ENCODE results near the gene MYOM3.

Gene MYOM3

DNA sequence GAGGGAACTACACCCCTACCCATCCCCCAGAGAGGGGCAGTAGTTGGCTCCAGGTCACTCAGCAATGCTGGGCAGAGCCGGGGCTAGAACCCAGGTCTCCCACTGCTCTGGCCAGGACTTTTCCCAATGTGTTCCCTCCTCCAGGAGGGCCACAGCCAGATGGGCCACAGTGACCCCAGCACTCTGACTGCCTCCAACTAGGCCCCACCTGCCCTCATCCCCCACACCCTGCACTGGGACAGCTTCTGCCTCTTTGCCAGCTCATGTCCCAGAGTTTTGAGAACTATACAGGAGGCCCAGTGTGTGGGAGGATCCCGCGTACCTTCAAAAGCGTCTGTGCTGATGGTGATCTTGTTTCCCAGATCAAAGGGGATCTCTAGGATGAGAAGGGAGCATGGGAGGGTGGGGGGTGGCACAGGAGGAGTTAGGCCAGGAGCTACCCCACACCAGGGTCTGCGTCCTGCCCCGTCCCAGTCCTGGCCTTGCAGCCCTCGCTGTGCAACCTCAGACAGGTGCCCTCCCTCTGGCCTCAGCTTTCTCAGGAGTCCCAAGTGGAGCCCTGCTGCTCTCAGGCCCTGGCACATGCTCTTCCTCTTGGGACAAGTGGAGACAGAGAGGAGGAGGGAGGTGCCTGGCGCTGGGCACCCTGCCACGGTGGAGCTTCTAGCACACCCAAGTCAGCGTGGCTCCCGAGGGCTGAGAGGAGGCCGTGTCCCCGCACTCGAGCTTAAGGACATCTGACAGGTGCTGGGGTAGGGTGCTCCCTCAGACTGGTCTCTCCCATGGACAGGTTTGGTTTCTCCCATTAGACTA is 22.0 kb downstream of the MYOM3 start:
- TF ChIP-seq, protein P1, sequence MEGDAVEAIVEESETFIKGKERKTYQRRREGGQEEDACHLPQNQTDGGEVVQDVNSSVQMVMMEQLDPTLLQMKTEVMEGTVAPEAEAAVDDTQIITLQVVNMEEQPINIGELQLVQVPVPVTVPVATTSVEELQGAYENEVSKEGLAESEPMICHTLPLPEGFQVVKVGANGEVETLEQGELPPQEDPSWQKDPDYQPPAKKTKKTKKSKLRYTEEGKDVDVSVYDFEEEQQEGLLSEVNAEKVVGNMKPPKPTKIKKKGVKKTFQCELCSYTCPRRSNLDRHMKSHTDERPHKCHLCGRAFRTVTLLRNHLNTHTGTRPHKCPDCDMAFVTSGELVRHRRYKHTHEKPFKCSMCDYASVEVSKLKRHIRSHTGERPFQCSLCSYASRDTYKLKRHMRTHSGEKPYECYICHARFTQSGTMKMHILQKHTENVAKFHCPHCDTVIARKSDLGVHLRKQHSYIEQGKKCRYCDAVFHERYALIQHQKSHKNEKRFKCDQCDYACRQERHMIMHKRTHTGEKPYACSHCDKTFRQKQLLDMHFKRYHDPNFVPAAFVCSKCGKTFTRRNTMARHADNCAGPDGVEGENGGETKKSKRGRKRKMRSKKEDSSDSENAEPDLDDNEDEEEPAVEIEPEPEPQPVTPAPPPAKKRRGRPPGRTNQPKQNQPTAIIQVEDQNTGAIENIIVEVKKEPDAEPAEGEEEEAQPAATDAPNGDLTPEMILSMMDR (IDR thresholded peaks at IDR 0.05; ENCODE audit: extremely low read depth, missing control alignments) = no peak
- DNase-seq (ENCODE audit: low spot score) = no peak

DNA sequence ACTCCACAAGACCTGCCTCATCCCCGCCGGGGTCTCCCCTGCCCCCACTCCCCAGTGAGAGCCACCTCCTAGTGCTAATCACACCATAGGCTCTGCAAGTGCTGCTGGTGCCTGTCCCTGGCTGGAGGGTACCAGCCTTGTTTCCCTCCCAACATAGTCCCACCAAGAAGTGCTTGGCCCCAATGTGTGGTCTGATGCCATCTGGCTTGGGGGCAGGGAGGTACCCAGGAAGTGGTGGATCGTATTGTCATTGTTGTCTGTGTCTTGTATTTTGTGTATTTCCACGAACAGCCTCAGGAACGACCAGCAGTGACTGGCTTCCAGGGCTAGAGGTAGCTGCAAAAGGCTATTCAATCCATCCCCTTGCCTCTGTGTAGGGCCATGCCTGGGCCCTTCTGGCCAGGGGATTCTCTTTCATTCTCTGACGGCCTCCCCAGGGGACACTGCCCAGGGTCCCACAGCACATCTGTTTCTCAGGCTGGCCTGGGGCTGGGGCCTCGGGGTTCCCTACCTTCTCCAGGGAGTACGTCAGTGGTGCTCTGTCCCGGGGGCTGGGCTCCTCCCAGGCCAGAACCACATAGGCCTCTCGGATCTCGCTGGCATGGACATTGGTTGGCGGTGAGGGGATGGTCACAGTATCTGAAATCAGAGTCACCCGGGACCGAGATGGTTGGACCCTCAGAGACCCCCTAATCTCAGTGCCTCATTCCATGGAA is 22.8 kb downstream of the MYOM3 start:
- DNase-seq (ENCODE audit: low spot score) = no peak

DNA sequence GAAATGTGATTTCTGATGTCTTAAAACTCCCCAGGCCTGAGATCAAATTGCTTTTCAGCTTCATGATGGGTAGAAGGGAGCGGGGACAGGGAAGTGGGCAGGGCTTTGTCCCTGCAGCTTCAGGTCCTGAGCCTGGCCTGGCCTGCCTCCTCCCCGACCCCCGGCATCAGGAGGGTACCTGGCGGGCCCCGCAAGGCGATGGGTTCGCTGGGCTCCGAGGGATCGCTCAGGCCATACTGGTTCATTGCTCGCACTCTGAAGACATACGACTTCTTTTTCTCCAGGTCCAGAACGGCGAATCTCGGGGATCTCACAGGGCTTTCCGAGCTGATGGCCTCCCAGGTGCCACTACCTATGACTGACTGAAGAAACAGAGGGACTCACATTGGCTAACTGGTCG is 25.5 kb downstream of the MYOM3 start:
- TF ChIP-seq, protein P1 (IDR thresholded peaks at IDR 0.05; ENCODE audit: extremely low read depth, missing control alignments) = no peak
- no peak for DNase-seq (ENCODE audit: low spot score)

More for the DNA sequence above, 22.8 kb downstream of the MYOM3 start:
- TF ChIP-seq, protein P1 (IDR thresholded peaks at IDR 0.05; ENCODE audit: extremely low read depth, missing control alignments) = no peak

DNA sequence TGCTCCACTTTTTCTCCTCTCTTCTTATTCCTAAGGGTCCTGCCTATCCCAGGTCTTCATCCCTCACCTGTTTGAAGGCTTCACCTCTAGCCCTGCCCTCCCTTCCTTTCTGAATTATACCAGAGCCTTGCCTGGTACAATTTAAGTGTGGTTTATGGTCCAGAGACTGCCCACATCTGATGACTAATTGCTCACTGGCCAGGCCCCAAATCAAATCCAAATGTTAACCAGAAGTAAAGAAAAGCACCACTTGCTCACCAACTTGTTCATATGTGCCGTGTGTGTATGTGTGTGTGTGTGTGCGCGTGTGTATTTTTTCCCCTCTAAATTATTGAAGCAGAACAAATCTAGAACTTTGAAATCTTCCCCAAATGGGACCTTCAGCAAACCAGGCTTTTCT is 26.4 kb downstream of the MYOM3 start:
- no peak for DNase-seq (ENCODE audit: low spot score)
- TF ChIP-seq, protein P1 (IDR thresholded peaks at IDR 0.05; ENCODE audit: extremely low read depth, missing control alignments) = no peak

DNA sequence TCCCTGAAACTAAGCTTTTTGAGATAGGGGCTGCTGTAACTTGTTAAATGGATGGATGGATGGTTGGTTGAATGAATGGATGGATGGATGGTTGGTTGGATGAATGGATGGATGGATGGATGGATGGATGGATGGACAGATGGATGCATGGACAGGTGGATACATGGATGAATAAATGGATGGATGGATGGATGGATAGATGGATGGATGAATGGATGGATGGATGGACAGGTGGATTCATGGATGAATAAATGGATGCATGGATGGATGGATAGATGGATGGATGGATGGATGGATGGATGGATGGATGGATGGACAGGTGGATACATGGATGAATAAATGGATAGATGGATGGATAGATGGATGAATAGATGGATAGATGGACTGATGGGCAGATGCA is 26.9 kb downstream of the MYOM3 start:
- TF ChIP-seq, protein P1 (IDR thresholded peaks at IDR 0.05; ENCODE audit: extremely low read depth, missing control alignments) = no peak
- DNase-seq (ENCODE audit: low spot score) = no peak

DNA sequence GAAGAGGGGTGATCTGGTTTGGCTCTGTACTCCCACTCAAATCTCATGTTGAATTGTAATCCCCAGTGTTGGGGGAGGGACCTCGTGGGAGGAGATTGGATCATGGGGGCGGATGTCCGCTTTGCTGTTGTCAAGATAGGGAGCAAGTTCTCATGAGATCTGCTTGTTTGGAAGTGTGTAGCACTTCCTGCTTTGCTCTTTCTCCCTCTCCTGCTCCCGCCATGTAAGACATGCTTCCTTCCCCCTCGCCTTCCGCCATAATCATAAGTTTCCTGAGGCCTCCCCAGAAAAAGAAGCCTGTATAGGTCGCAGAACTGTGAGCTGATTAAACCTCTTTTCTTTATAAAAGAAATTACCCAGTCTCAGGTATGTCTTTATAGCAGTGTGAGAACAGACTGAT is 27.9 kb downstream of the MYOM3 start:
- DNase-seq (ENCODE audit: low spot score) = no peak
- TF ChIP-seq, protein P1 (IDR thresholded peaks at IDR 0.05; ENCODE audit: extremely low read depth, missing control alignments) = no peak

DNA sequence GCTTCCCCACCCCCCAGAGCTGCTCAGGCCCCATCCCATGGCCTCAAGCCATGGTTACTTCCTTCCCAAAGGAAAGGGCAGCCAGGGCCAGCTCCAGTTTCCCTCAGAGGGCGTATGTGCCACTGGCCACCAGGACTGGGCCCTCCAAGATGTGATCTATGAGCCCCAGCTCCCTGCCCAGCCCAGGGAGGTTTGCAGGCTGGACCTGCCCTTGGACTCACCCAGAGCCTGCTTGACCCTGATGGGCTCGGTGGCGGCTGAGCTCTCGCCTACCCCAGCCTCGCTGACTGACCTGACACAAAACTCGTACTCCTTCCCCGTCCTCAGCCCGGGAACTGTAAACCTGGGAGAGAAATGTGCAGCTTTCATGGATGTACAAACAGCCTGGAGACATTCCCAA is 29.6 kb downstream of the MYOM3 start:
- no peak for DNase-seq (ENCODE audit: low spot score)

More for the DNA sequence above, 29.6 kb downstream of the MYOM3 start:
- TF ChIP-seq, protein P1 (IDR thresholded peaks at IDR 0.05; ENCODE audit: extremely low read depth, missing control alignments) = no peak

Measured in GM20000 (cell line).